NT2/D1 (cell line): ENCODE measurements around the gene OSBPL6.
"Not testable (repeated sequence)": the region's sequence is repeated elsewhere in the genome, so short reads cannot be mapped to it uniquely, and the experiment has no call there.

Source experiments
- DNase-seq: peaks from one replicate; pipeline ENCODE4 v3.0.0-alpha.2; 2011; ENCODE audit warnings: low read depth, low spot score
- H3K27me3 ChIP-seq: 2 replicates; pipeline ENCODE4 v1.6.0; 2011; ENCODE audit warnings: mild to moderate bottlenecking; ENCODE audit not compliant: insufficient read length, insufficient read depth
- H3K36me3 ChIP-seq: 2 replicates; pipeline ENCODE4 v1.6.1; 2011; ENCODE audit warnings: mild to moderate bottlenecking, low read length, mixed read lengths; ENCODE audit not compliant: insufficient read depth, insufficient read length
- H3K4me1 ChIP-seq: 2 replicates; pipeline ENCODE4 v1.5.1; 2011; ENCODE audit not compliant: insufficient read depth, insufficient read length
- H3K4me3 ChIP-seq: 2 replicates; pipeline ENCODE4 v1.5.1; 2011; ENCODE audit warnings: low read depth; ENCODE audit not compliant: insufficient read length
- H3K9ac ChIP-seq: 2 replicates; pipeline ENCODE4 v1.6.0; 2011; ENCODE audit warnings: low read depth; ENCODE audit not compliant: insufficient read length
- H3K9me3 ChIP-seq: 2 replicates; pipeline ENCODE4 v1.5.1; 2011; ENCODE audit warnings: mild to moderate bottlenecking, low read length; ENCODE audit not compliant: insufficient read depth
- SUZ12 ChIP-seq: IDR thresholded peaks from 2 replicates; pipeline ENCODE4 v1.6.1; 2011; ENCODE audit not compliant: insufficient read length, insufficient read depth; ENCODE audit errors: extremely low read depth
- YY1 ChIP-seq: IDR thresholded peaks from 2 replicates; pipeline ENCODE4 v1.6.1; 2011; ENCODE audit not compliant: insufficient read length, insufficient read depth
- ZNF274 ChIP-seq: IDR thresholded peaks from 2 replicates; pipeline ENCODE4 v1.6.1; 2011; ENCODE audit warnings: mild to moderate bottlenecking, low read depth, low read length

Gene OSBPL6

GRCh38 chr2:178188466-178188865 is 5.8 kb upstream of the OSBPL6 start:
- H3K36me3 ChIP-seq: no peaks in the 10 kb centered on the region
- no peaks in the 10 kb centered on the region for H3K9me3 ChIP-seq
- TF ChIP-seq YY1: no peak
- TF ChIP-seq ZNF274: no peak
- no peak for TF ChIP-seq SUZ12
- peaks cover 2% of the 10 kb centered on the region for H3K4me1 ChIP-seq
- H3K27me3 ChIP-seq: peaks cover 25% of the 10 kb centered on the region
- no peak for DNase-seq
- H3K9ac ChIP-seq: no peak overlapping the region
- no peak overlapping the region for H3K4me3 ChIP-seq

- Histone ChIP-seq H3K9me3 (no peaks in the 10 kb centered on the region), H3K36me3 (no peaks in the 10 kb centered on the region), H3K4me3 (no peak overlapping the region), H3K27me3 (peaks cover 32% of the 10 kb centered on the region), H3K4me1 (no peaks in the 10 kb centered on the region), H3K9ac (no peak overlapping the region)
- no peak for DNase-seq
- no peak for TF ChIP-seq ZNF274
- TF ChIP-seq YY1: no peak
- no peak for TF ChIP-seq SUZ12
Observed at GRCh38 chr2:178191004-178191508, 3.3 kb upstream of the OSBPL6 start.

GRCh38 chr2:178191511-178191910 is 2.8 kb upstream of the OSBPL6 start:
- no peak for DNase-seq
- H3K4me1 ChIP-seq: no peaks in the 10 kb centered on the region
- no peak overlapping the region for H3K9ac ChIP-seq
- H3K36me3 ChIP-seq: no peaks in the 10 kb centered on the region
- no peaks in the 10 kb centered on the region for H3K9me3 ChIP-seq
- H3K27me3 ChIP-seq: peaks cover 32% of the 10 kb centered on the region
- no peak for TF ChIP-seq SUZ12
- TF ChIP-seq YY1: no peak
- TF ChIP-seq ZNF274: no peak
- H3K4me3 ChIP-seq: no peak overlapping the region

GRCh38 chr2:178193496-178193822 is 853 bp upstream of the OSBPL6 start:
- no peak for DNase-seq
- Histone ChIP-seq H3K27me3 (peaks cover 32% of the 10 kb centered on the region), H3K4me3 (peak overlapping the region; percentile 84), H3K4me1 (no peaks in the 10 kb centered on the region), H3K36me3 (peaks cover 2% of the 10 kb centered on the region), H3K9ac (peak overlapping the region; percentile 90), H3K9me3 (no peaks in the 10 kb centered on the region)
- no peak for TF ChIP-seq ZNF274
- no peak for TF ChIP-seq SUZ12
- TF ChIP-seq YY1: no peak

- Histone ChIP-seq H3K4me1 (no peaks in the 10 kb centered on the region), H3K27me3 (peaks cover 32% of the 10 kb centered on the region), H3K36me3 (peaks cover 2% of the 10 kb centered on the region), H3K9me3 (no peaks in the 10 kb centered on the region), H3K4me3 (peak overlapping the region; percentile 84), H3K9ac (peak overlapping the region; percentile 90)
- no peak for DNase-seq
- TF ChIP-seq ZNF274 (no peak), YY1 (no peak), SUZ12 (no peak)
Observed at GRCh38 chr2:178194600-178195389, 483 bp downstream of the OSBPL6 start.

- H3K9ac ChIP-seq: peak overlapping the region; percentile 90
- DNase-seq: no peak
- H3K4me3 ChIP-seq: peak overlapping the region; percentile 84
- H3K36me3 ChIP-seq: peaks cover 2% of the 10 kb centered on the region
- H3K27me3 ChIP-seq: peaks cover 32% of the 10 kb centered on the region
- H3K4me1 ChIP-seq: no peaks in the 10 kb centered on the region
- no peak for TF ChIP-seq YY1
- TF ChIP-seq SUZ12: no peak
- no peak for TF ChIP-seq ZNF274
- H3K9me3 ChIP-seq: no peaks in the 10 kb centered on the region
Observed at GRCh38 chr2:178195390-178196166, 1.3 kb downstream of the OSBPL6 start.

- TF ChIP-seq SUZ12: no peak
- TF ChIP-seq YY1: no peak
- no peak for TF ChIP-seq ZNF274
- no peak for DNase-seq
Observed at GRCh38 chr2:178197791-178198190, 3.5 kb downstream of the OSBPL6 start.

GRCh38 chr2:178198441-178198840 is 4.1 kb downstream of the OSBPL6 start:
- H3K27me3 ChIP-seq, H3K36me3 ChIP-seq, H3K4me1 ChIP-seq, H3K9ac ChIP-seq, DNase-seq, H3K9me3 ChIP-seq, H3K4me3 ChIP-seq: not testable (repeated sequence)

More at GRCh38 chr2:178197791-178198190, 3.5 kb downstream of the OSBPL6 start:
- Histone ChIP-seq H3K36me3 (peaks cover 2% of the 10 kb centered on the region), H3K4me3 (no peak overlapping the region), H3K9me3 (no peaks in the 10 kb centered on the region), H3K27me3 (peaks cover 13% of the 10 kb centered on the region), H3K9ac (no peak overlapping the region), H3K4me1 (no peaks in the 10 kb centered on the region)
